Measurements from ENCODE around the gene SPC25.
"Not testable (repeated sequence)": the region's sequence is repeated elsewhere in the genome, so short reads cannot be mapped to it uniquely, and the experiment has no call there.

The SPC25 gene

GRCh38 chr2:168890006-168890782, at the start of gene SPC25:
TSS of gene SPC25 (minus strand) at chr2:168890430. CDS start at chr2:168889519, 911 bp downstream.
- DNase-seq, result peak; percentile 90 to 92

DNA sequence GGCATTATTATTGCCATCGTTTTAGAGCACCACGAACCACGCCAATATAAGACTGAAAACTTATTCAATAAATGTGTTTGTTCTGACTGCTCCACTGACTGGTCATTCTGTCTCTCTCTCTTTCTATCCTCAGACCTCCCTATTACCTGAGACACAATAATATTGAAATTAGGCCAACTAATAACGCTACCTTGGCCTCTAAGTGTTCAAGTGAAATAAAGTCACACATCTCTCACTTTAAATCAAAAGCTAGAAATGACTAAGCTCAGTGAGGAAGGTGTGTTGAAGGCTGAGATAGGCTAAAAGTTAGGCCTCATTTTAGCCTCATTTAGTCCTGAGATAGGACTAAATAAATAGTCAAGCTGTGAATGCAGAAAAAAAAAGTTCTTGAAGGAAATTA, 49.7 kb upstream of the SPC25 start:
- no peak for DNase-seq

DNA sequence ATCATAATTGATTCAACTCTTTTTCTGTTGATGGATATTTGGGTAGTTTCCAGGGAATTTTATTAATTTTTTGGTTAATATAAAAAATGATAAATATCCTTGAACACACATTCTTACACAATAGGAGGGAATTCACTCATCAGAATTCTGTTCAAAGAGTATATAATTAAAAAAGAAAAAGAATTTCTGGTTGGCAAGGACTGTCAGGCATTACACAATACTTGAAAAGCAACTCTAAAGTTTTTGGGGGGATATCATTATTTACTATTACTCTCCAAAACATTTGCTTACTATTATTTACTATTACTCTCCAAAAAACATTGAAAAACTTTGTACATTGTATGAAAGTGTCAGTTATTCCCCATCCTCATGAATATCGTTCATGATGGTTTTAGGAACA, 48.8 kb upstream of the SPC25 start:
- no peak for DNase-seq

- DNase-seq, result no peak
Observed at GRCh38 chr2:168935810-168936581, 45.8 kb upstream of the SPC25 start.

DNA sequence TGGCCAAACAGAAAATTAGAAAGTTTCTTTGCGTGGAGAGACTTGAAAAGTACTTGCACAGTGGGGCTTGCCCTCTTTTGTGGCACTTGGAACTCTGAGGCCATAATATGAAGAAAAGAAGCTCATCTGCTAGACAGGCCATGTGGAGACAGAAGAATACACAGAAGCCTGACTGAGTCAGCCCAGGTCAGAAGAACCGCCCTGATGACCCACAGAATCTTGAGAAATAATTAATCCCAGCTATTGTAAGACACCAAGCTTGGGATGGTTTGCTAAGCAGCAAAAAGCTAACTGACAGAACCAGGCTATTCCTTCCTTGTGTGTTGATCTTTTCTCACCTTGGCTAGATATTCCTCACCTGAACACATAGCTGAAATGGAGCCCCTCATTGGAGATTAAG, 44.6 kb upstream of the SPC25 start:
- DNase-seq, result no peak

GRCh38 chr2:168932174-168932573, 41.9 kb upstream of the SPC25 start:
- DNase-seq, result not testable (repeated sequence)

DNA sequence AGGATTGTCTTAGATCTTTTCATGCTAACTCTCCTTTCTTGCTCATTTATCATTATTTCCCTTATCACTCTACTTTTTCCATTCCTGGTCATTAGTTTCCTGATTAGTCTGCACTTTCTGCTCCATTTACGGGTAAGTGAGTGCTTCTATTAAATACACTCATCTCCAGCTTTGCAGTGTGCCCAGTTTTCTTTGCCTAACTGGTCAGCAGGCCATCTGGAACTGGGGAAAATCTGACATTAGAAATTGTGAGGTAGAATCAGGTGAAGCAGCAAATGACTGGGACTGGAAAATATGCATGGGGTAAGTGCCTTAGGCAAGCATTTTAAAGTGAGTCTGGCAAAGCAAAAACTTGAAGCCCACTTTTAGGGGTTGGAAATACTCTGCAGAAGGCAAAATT, 40.0 kb upstream of the SPC25 start:
- no peak for DNase-seq

GRCh38 chr2:168929031-168929430, 38.8 kb upstream of the SPC25 start:
- no peak for DNase-seq

DNA sequence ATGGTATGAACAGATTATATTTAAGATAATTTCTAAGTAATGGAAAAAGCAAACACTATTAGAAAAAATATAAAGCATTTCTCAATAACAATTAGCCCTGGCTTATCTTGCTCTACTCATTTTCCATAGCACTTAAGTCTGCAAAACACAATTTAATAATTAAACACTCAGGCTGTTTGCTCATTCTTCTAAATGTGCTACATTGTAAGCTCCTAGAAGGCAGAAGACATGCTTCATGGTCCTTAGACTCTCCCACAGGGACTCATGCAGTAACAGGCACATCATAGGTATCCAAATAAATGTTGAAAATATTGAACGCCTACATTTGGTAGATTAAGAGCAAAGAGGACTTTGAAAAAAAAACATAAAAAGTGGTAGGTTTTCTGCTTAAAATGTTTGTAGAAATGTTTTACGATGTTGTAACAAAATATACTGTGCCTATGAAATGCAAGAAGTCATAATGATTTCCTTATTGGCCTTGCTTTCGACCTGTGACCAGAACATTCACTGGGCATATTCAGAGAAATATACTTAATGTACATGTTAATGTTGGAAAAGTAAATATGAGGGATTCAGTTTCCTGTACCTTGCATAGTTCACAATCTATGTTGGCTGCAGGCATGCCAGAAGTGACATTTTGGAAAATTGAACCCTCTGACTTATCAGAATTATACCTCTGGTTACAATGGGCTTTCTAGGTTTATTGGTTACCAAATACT, 38.0 kb upstream of the SPC25 start:
- DNase-seq, result no peak

DNA sequence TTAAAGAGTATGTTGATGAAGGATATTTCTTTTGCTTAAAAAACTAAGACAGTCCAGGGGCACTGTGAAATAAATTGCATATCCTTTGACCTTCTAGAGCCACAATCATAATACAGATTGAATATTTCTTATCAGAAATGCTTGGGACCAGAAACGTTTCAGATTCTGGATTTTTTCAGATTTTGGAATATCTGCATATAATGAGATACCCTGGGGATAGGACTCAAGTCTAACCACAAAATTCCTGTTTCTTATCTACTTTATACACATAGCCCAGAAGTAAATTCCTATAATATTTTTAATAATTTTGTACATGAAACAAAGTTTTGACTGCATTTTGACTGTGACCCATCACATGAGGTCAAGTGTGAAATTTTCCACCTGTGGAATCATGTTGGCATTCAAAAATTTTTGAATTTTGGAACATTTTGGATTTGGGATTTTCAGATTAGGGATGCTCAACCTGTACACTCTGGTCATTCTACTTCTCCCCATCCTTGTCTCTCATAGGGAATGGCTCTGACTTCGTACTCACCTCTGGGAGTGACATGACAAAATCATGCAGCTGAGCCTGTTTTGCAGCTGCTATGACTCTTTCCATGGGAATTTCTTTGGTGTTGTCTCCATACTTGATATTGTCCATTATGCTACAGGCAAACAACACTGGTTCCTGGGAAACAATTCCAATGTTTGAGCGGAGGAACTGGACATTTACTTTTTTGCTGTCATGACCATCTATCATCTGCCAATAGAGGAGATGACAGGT, 36.6 kb upstream of the SPC25 start:
- no peak for DNase-seq

GRCh38 chr2:168920504-168921157, 30.4 kb upstream of the SPC25 start:
- DNase-seq, result no peak

DNA sequence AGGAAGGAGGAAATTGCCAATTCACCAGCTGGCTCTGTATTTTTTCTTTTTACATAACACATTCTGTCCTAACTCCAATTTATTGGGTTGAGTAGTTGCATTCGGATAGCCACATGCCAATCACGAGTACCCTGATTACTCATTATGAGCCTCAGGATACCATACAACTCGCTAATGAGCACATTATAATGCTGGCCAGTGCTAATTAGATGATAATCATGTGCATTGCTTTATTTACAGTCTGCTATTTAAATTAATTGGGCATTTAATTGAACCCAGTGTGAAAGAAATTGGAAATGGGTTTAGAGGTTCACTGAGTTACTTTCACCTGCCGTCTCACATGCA, 26.1 kb upstream of the SPC25 start:
- no peak for DNase-seq

DNA sequence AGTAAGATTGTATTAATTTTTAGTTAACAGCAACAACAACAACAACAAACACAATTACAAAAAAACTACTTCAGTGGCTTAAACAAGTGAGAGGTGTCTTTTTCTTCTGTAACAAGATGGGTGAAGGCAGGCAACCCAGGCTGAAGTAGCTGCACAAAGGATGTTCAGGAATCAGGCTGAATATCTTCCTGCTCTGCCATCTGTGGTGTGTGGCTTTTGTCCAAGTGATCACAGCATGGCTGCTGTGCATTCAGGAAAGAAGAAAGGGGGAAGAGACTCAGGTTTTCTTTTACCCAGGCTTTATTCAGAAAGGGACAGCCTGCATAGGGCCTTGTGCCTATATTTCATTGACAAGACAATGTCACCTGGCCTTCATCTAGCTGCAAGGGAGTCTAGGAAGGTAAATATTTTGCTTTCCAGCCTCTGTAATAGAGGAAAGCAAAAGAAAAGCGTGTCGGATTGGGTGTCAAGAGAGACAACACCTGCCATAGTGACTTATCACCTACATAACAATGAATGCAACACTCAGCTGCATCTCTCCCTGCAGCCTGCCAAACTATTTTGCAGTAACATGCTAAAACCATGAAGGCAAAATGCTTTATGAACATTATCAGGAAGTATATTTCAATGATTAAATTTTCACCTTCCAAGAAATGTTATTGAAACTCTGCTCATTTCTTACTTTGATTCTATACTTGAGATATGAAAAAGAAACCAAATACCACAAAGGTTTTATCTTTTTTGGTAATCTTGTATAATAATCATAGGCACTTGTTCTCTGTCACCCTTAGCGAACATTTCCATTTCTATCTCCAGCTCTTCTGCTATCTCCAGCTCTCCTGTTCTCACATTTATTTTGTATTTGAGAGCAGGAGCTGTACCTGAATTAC, 25.5 kb upstream of the SPC25 start:
- no peak for DNase-seq

DNA sequence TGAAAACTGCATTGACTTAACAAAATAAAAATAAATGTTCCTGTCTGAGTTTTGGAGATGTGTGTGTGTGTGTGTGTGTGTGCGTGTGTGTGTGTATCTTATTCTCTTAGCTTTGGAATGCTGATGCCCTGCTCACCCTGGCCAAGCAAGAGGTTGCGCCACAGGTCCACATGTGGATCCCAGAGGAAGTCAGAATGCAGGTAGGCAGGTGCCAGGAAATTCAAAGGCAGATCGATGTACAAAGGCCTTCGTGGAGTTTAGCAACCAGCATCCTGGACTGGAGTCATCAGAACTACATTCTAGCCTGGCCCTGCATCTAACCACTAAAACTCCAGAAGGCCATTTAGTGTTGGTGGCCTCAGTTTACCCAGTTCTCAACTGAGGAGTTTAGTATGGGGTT, 23.3 kb upstream of the SPC25 start:
- no peak for DNase-seq

- no peak for DNase-seq
Observed at GRCh38 chr2:168912901-168913369, 22.7 kb upstream of the SPC25 start.

- no peak for DNase-seq
Observed at GRCh38 chr2:168912466-168912865, 22.2 kb upstream of the SPC25 start.

DNA sequence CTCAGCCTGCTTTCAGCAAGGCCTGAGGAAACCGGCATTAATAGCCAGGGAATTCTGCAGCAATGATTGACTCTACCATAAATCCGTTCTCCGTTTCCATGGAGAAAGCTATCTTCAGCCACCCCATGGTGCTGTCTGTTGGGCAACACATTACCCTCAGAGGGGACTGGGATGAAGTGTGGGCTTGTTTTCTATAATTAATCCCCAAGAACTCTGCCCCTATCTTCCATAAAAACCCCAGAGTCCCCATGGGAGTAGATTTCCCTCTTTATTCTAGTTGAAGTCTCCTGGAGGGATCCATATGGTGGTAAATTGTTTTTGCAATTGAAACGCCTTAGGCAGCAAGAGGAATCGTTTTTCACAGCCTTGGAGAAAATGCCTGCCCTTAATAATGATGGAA, 20.1 kb upstream of the SPC25 start:
- DNase-seq, result no peak

DNA sequence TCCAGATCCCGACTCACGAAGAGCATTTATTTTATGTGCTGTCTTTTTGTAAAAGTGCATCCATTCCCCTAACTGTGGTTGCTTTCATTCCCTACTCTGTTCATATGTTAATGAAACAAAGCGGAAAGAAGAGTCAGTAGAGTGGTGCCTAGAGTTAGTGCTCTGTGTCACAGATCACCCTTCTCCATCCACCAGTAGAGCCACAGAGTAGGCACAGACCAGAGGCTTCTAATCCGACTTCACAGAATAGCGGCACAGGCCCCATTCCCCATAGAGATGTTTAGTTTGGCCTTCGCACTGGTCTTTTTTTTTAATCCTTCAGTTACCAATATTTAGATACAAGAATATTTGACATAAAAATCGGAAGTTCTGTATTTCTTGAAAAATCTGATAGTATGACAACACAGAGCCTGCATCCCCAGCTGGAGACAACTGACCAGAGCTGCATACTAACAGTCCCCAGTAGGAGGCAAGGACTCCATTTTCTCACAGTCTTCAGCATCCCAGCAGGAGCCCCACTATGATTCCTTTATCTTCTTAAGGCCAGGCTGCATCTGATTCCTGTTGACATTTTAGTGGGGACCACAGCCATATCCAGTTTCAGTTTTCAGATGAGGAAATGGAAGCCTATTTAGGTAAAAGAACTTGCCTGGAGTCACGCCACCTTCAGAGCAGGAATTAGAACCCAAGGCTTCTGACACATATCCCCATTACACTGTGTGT, 17.9 kb upstream of the SPC25 start:
- no peak for DNase-seq

- no peak for DNase-seq
Observed at GRCh38 chr2:168904358-168904757, 14.1 kb upstream of the SPC25 start.

DNA sequence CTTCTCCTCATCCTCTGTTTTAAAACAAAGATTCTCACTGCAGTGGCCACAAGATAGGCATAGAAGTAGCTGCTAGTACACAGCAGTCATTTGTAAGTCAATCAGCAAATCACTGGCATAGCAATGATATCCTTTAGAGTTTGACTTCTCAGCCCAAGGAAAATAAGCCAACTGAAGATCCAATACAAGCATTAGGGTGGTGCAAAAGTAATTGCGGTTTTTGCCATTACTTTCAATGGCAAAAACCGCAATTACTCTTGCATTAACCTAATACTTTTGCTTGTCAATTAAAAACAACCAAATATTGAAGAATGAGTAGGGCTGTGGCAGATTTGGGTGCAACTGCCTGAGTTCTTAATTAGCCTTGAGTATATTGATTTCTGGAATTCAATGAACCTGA, 13.7 kb upstream of the SPC25 start:
- DNase-seq, result no peak

GRCh38 chr2:168901003-168901402, 10.8 kb upstream of the SPC25 start, which contains the start of gene G6PC2:
TSS of gene G6PC2 (plus strand) at chr2:168901291. CDS start at chr2:168901332, 41 bp downstream.
- DNase-seq, result no peak

Measured in NCI-H1930 (cell line).